H1 (cell line): Measurements from ENCODE around the gene CAPS. TPM values are rescaled to one million over a fixed set of nuclear protein-coding genes. Genes with fewer than 3 reads are reported as not detected.

ENCODE experiments used
- CTCF ChIA-PET: fragments of 300-600 bp; sonication (Branson Sonifier 250); formaldehyde crosslinking; loops from one replicate; lab custom pipeline; 2021; ENCODE audit not compliant: partially characterized antibody; lab: Charles Lee
- POLR2A ChIA-PET: fragments of 300-600 bp; sonication (Branson Sonifier 250); formaldehyde crosslinking; loops from one replicate; lab custom pipeline; 2021; ENCODE audit warnings: inconsistent platforms; ENCODE audit not compliant: partially characterized antibody; lab: Charles Lee
- DNase-seq, 2 experiments: peaks; one replicate each; pipeline versions ENCODE4 v3.0.0 to v3.0.0-alpha.2; 2010 to 2022; ENCODE audit warnings: low spot score in 2 of 2, low read depth in 1 of 2, mixed read lengths in 1 of 2
- FAIRE-seq: peaks from 2 replicates; lab custom pipeline; 2011; peaks lifted over from hg19 to GRCh38; lab: Jason Lieb, UNC
- H2AFZ ChIP-seq: 2 replicates; pipeline ENCODE4 v1.8.1; 2012; ENCODE audit warnings: low read length, inconsistent platforms
- H2AK5ac ChIP-seq: 2 replicates; pipeline ENCODE4 v1.6.1; 2013; ENCODE audit warnings: low read depth, low read length
- H2BK120ac ChIP-seq: replicated peaks from 2 replicates; pipeline ENCODE3; 2013; ENCODE audit warnings: low read depth, low read length, inconsistent platforms
- H2BK12ac ChIP-seq: 2 replicates; pipeline ENCODE4 v1.6.1; 2013; ENCODE audit warnings: low read depth, low read length
- H2BK15ac ChIP-seq: 2 replicates; pipeline ENCODE4 v1.6.1; 2013; ENCODE audit warnings: low read length
- H2BK20ac ChIP-seq: 2 replicates; pipeline ENCODE4 v1.6.1; 2013; ENCODE audit warnings: low read length
- H2BK5ac ChIP-seq: 2 replicates; pipeline ENCODE4 v1.6.1; 2013; ENCODE audit warnings: low read depth, low read length
- H3K14ac ChIP-seq: 2 replicates; pipeline ENCODE4 v1.6.1; 2013; ENCODE audit warnings: inconsistent platforms; ENCODE audit not compliant: insufficient read length
- H3K18ac ChIP-seq: 2 replicates; pipeline ENCODE4 v1.6.1; 2013; ENCODE audit warnings: low read length; ENCODE audit errors: extremely low read depth
- H3K23ac ChIP-seq: 2 replicates; pipeline ENCODE4 v1.6.1; 2013; ENCODE audit warnings: inconsistent platforms; ENCODE audit not compliant: insufficient read length
- H3K23me2 ChIP-seq: 2 replicates; pipeline ENCODE4 v1.6.1; 2013; ENCODE audit warnings: low read depth, low read length
- H3K27ac ChIP-seq: 2 replicates; pipeline ENCODE4 v1.6.1; 2011; ENCODE audit warnings: low read depth, low read length, inconsistent platforms
- H3K27me3 ChIP-seq, 4 experiments: replicated peaks in 1 of 4; 1 replicate in 1 of 4; 2 replicates in 3 of 4; pipeline versions ENCODE4 v1.6.1 to v1.8.1; 2011 to 2013; ENCODE audit warnings: low read length in 3 of 4, mild to moderate bottlenecking in 3 of 4, inconsistent platforms in 2 of 4, mixed read lengths in 2 of 4, moderate library complexity in 1 of 4; ENCODE audit not compliant: control insufficient read depth in 3 of 4, insufficient read depth in 3 of 4; ENCODE audit errors: extremely low read depth in 1 of 4
- H3K36me3 ChIP-seq, 4 experiments: 2 replicates each; pipeline versions ENCODE4 v1.6.1 to v1.8.1; 2011 to 2013; ENCODE audit warnings: mild to moderate bottlenecking in 4 of 4, low read length in 3 of 4, moderate library complexity in 2 of 4, control low read depth in 1 of 4, inconsistent platforms in 1 of 4; ENCODE audit not compliant: insufficient read depth in 4 of 4, control insufficient read depth in 2 of 4
- H3K4ac ChIP-seq: replicated peaks from 2 replicates; pipeline ENCODE3; 2013; ENCODE audit warnings: low read length, low read depth, mixed read lengths, inconsistent platforms; ENCODE audit not compliant: insufficient read length
- H3K4me1 ChIP-seq, 4 experiments: replicated peaks in 1 of 4; 1 replicate in 1 of 4; 2 replicates in 3 of 4; pipeline versions ENCODE4 v1.6.1 to v1.8.1; 2011 to 2013; ENCODE audit warnings: low read length in 3 of 4, inconsistent platforms in 2 of 4, mixed read lengths in 1 of 4; ENCODE audit not compliant: insufficient read depth in 4 of 4, control insufficient read depth in 3 of 4
- H3K4me2 ChIP-seq, 2 experiments: 2 replicates each; pipeline versions ENCODE4 v1.6.1 to v1.8.1; 2011 to 2013; ENCODE audit warnings: low read depth in 2 of 2, low read length in 2 of 2, control low read depth in 1 of 2, inconsistent platforms in 1 of 2, mild to moderate bottlenecking in 1 of 2; ENCODE audit not compliant: insufficient read depth in 1 of 2
- H3K4me3 ChIP-seq, 4 experiments: fragments of 200-600, 300-600 bp in 1 of 4; sonication (generic), shearing (Covaris generic), sonication (Bioruptor Twin) in 1 of 4; 2 replicates each; pipeline versions ENCODE4 v1.5.1 to v1.8.1; 2011 to 2016; ENCODE audit warnings: low read length in 4 of 4, low read depth in 3 of 4, control low read depth in 2 of 4, inconsistent platforms in 2 of 4, mild to moderate bottlenecking in 2 of 4, mixed read lengths in 1 of 4, moderate library complexity in 1 of 4; ENCODE audit not compliant: insufficient read depth in 2 of 4; ENCODE audit errors: extremely low read depth in 1 of 4
- H3K56ac ChIP-seq: replicated peaks from 2 replicates; pipeline ENCODE3; 2013; ENCODE audit warnings: low read depth, mild to moderate bottlenecking, mixed read lengths, low read length, inconsistent platforms; ENCODE audit not compliant: insufficient read length
- H3K79me1 ChIP-seq: 2 replicates; pipeline ENCODE4 v1.6.1; 2013; ENCODE audit warnings: low read depth, low read length, control low read depth
- H3K79me2 ChIP-seq, 2 experiments: 2 replicates each; pipeline versions ENCODE4 v1.6.1 to v1.8.1; 2012 to 2013; ENCODE audit warnings: low read length in 2 of 2, mild to moderate bottlenecking in 2 of 2, inconsistent platforms in 1 of 2; ENCODE audit not compliant: insufficient read depth in 2 of 2, control insufficient read depth in 1 of 2
- H3K9ac ChIP-seq, 4 experiments: replicated peaks in 1 of 4; 1 replicate in 1 of 4; 2 replicates in 3 of 4; pipeline versions ENCODE4 v1.6.1 to v1.8.1; 2011 to 2013; ENCODE audit warnings: low read depth in 3 of 4, low read length in 3 of 4, control low read depth in 2 of 4, mild to moderate bottlenecking in 2 of 4, moderate library complexity in 2 of 4, inconsistent platforms in 1 of 4; ENCODE audit errors: extremely low read depth in 1 of 4
- H3K9me3 ChIP-seq, 2 experiments: 2 replicates each; pipeline versions ENCODE4 v1.6.1 to v1.8.1; 2012 to 2013; ENCODE audit warnings: mild to moderate bottlenecking in 2 of 2, moderate library complexity in 2 of 2, control low read depth in 1 of 2, inconsistent platforms in 1 of 2, low read depth in 1 of 2, low read length in 1 of 2, mixed read lengths in 1 of 2; ENCODE audit not compliant: insufficient read depth in 2 of 2
- H4K20me1 ChIP-seq, 2 experiments: replicated peaks in 1 of 2; 2 replicates each; pipeline versions ENCODE3 to v1.8.1; 2011 to 2013; ENCODE audit warnings: inconsistent platforms in 2 of 2, low read length in 2 of 2, mild to moderate bottlenecking in 1 of 2; ENCODE audit not compliant: insufficient read depth in 2 of 2, control insufficient read depth in 1 of 2
- H4K5ac ChIP-seq: 2 replicates; pipeline ENCODE4 v1.6.1; 2013; ENCODE audit warnings: low read length, low read depth, mixed read lengths, inconsistent platforms; ENCODE audit not compliant: insufficient read length
- H4K8ac ChIP-seq: 2 replicates; pipeline ENCODE4 v1.8.0; 2013; ENCODE audit warnings: mild to moderate bottlenecking, moderate library complexity, low read length, inconsistent platforms; ENCODE audit not compliant: insufficient read depth; ENCODE audit errors: extremely low read depth
- H4K91ac ChIP-seq: replicated peaks from 2 replicates; pipeline ENCODE3; 2013; ENCODE audit warnings: low read length, mixed read lengths, inconsistent platforms; ENCODE audit not compliant: insufficient read length
- EGR1 ChIP-seq: IDR thresholded peaks from 2 replicates; pipeline ENCODE4 v1.6.1; 2011; ENCODE audit warnings: low read depth, low read length, borderline replicate concordance
- WGBS, 2 experiments: shearing (Covaris generic) in 1 of 2; methylation state at CpG; one replicate each; pipeline versions ENCODE4 v1.1.6 to v1.1.7; 2013 to 2015; ENCODE audit warnings: low lambda C conversion rate in 2 of 2, mixed read lengths in 2 of 2, inconsistent platforms in 1 of 2, low coverage in 1 of 2, missing lambda C conversion rate in 1 of 2; ENCODE audit not compliant: insufficient replicate concordance in 2 of 2, insufficient coverage in 1 of 2, insufficient read length in 1 of 2; ENCODE audit errors: extremely low coverage in 1 of 2, missing lambda C conversion rate in 1 of 2; 5-methylcytosine and 5-hydroxymethylcytosine counted together
- polyA plus RNA-seq, 7 experiments: library from polyadenylated mRNA; depleted of rRNA in 3 of 7; stranded (reverse) in 5 of 7; unstranded in 2 of 7; fragments of >200 nt in 5 of 7; fragments of 200-250 nt in 2 of 7; gene quantifications; 1 replicate in 5 of 7; 2 replicates in 1 of 7; 4 replicates in 1 of 7; pipeline versions ENCODE4 v1.2.1 to v1.2.3, GENCODE V29; 2011 to 2013; ENCODE audit warnings: missing spikeins in 2 of 7, mixed read lengths in 2 of 7
- total RNA-seq: library from RNA; stranded (reverse); fragmentation: NEBNext Ultra II Directional; extraction: Animal tissue kit (Norgen Biotek cat#: 25700); gene quantifications from 2 replicates; pipeline ENCODE4 v1.2.1, GENCODE V29; 2021

Gene CAPS
- total and polyA plus RNA-seq, 2 of the 8 experiments (the other 6 are each of a cell fraction or from before 2014, with no cell fraction given) = 2.1 to 2.4 TPM

DNA sequence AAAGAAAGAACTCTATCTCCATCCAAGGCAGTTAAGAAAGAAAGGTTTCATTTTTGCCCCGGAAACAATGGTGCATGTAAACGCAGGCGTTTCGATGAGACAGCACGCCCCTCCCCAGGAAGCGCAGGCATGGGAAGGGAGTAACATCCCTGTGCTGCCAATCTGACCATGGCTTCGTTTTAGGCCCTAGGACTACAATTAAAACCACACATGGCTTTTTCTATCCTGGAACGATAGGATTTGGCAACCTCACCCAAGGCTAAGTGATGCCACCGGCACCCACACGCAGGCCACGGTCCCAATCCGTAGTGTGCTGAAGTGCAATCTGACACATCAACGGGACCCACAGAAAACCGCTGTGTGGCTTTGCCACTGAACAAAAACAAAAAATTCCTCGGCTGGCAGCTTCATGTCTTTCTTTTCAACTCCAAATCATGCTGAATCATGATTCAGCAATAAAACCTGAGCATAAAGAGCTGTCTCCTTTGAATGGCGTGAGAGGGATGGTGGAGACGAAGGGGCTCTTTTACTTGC lies 39.7 kb downstream of the CAPS start:
- ChIA-PET POLR2A (interaction anchor here (4.0 kb wide), 1 partner anchor 18 kb away, joined by 13 read pairs; no protein-coding TSS in a partner anchor), CTCF (interaction anchor here (1.8 to 6.0 kb wide), 2 partner anchors 14 to 150 kb away, joined by 5 to 48 read pairs; no protein-coding TSS in a partner anchor)
- FAIRE-seq = no peak
- Histone ChIP-seq H3K14ac (no peak overlapping the region), H3K27ac (no peak overlapping the region), H2AFZ (no peak overlapping the region), H3K4ac (no peak overlapping the region), H2BK20ac (no peak overlapping the region), H4K20me1 (peaks cover 33 to 45% of the 10 kb centered on the region in 2 experiments), H3K9me3 (no peaks in the 10 kb centered on the region), H2BK5ac (0 out of 2 replicates have a peak overlapping the region, but pooled peaks have one; percentile 10), H2BK120ac (peak overlapping the region; percentile 3), H2AK5ac (peak overlapping the region; percentile 43; the same call in 1 of the 2 replicates), H3K23me2 (no peaks in the 10 kb centered on the region), H3K23ac (no peak overlapping the region), H3K4me1 (peaks cover 33 to 64% (median 50%) of the 10 kb centered on the region in 4 experiments), H3K18ac (peak overlapping the region; percentile 49), H3K79me1 (peaks cover 37% of the 10 kb centered on the region), H3K79me2 (peaks cover 9 to 94% of the 10 kb centered on the region in 2 experiments), H3K27me3 (no peaks in the 10 kb centered on the region; a peak in 1 of 7 replicates), H3K36me3 (peaks cover 0 to 3% (median 0%) of the 10 kb centered on the region in 4 experiments; a peak in 1 of 8 replicates), H4K91ac (peak overlapping the region; percentile 60), H3K4me2 (peak overlapping the region in 1 of 2 experiments; percentile 65; a peak in 1 of 4 replicates), H3K4me3 (no peak overlapping the region; a peak in 1 of 8 replicates), H2BK15ac (no peak overlapping the region), H4K8ac (no peak overlapping the region), H2BK12ac (peak overlapping the region; percentile 64; the same call in 1 of the 2 replicates), H3K9ac (no peak overlapping the region), H4K5ac (no peak overlapping the region), H3K56ac (no peak overlapping the region)
- TF ChIP-seq EGR1 = no peak
- 73% methylated on average over 17 of the region's 17 CpGs; no CpG with 5 or more reads in 1 of the 2 experiments for WGBS, 2 experiments
- DNase-seq = no peak
